Gastrocnemius medialis (tissue), 4 donors: ENCODE results near the gene MYOD1. TPM values are rescaled to one million over a fixed set of nuclear protein-coding genes. Genes with fewer than 3 reads are reported as not detected.

ENCODE experiments used
- ATAC-seq, 2 donors: fragments of 150-250 bp; one replicate each; pipeline ENCODE4 v1.9.1; 2016
- DNase-seq, 2 donors: peaks; one replicate each; pipeline ENCODE4 v3.0.0-alpha.2; 2019
- H3K27ac ChIP-seq, 4 donors: fragments of 200-600 bp; sonication (generic); 1 replicate in 1 of 4; 2 replicates in 3 of 4; pipeline ENCODE4 v1.5.1; 2016 to 2018; ENCODE audit warnings: mild to moderate bottlenecking in 2 of 4, moderate library complexity in 1 of 4
- H3K27me3 ChIP-seq, 3 donors: fragments of 200-600 bp; sonication (generic) in 2 of 3; 1 replicate in 1 of 3; 2 replicates in 2 of 3; pipeline versions ENCODE4 v1.5.1 to v1.6.0; 2016 to 2019; ENCODE audit warnings: mild to moderate bottlenecking in 1 of 3, moderate library complexity in 1 of 3
- H3K36me3 ChIP-seq, 2 donors: fragments of 200-600 bp; sonication (generic) in 1 of 2; one replicate each; pipeline ENCODE4 v1.5.1; 2017 to 2018
- H3K4me1 ChIP-seq, 2 donors: fragments of 200-600 bp; sonication (generic) in 1 of 2; one replicate each; pipeline ENCODE4 v1.5.1; 2016 to 2017; ENCODE audit warnings: mild to moderate bottlenecking in 2 of 2
- H3K4me3 ChIP-seq, 4 donors: fragments of 200-600 bp; sonication (generic) in 3 of 4; 1 replicate in 1 of 4; 2 replicates in 3 of 4; pipeline ENCODE4 v1.5.1; 2016 to 2019; ENCODE audit warnings: mild to moderate bottlenecking in 2 of 4
- H3K9me3 ChIP-seq, 3 donors: fragments of 200-600 bp; sonication (generic) in 2 of 3; 1 replicate in 1 of 3; 2 replicates in 2 of 3; pipeline ENCODE4 v1.5.1; 2016 to 2019
- CTCF ChIP-seq, 5 experiments: fragments of 450-650 bp in 3 of 5; fragments of 200-600 bp in 2 of 5; sonication (generic) in 2 of 5; IDR thresholded peaks in 4 of 5; conservative IDR thresholded peaks in 1 of 5; 1 replicate in 4 of 5; 2 replicates in 1 of 5; pipeline ENCODE4 v1.5.1; 2016 to 2019; ENCODE audit warnings: antibody characterized with exemption in 5 of 5, mild to moderate bottlenecking in 3 of 5, moderate library complexity in 3 of 5
- POLR2A ChIP-seq, 2 donors: fragments of 450-650 bp; IDR thresholded peaks; one replicate each; pipeline ENCODE4 v1.6.1; 2017; ENCODE audit warnings: antibody characterized with exemption in 2 of 2, mild to moderate bottlenecking in 2 of 2, moderate library complexity in 2 of 2
- in situ Hi-C, 4 donors: fragments of 200-750 bp; cut with MboI; loops; one replicate each; pipeline versions ENCODE4 v1.15.0 to v1.8.0; 2017; ENCODE audit warnings: low sequenced_read_pairs in 4 of 4
- intact Hi-C: fragments of 100-400 bp; cut with DNase I; formaldehyde crosslinking; loops from one replicate; pipeline ENCODE4 v1.15.1; 2023; ENCODE audit warnings: low total_unique reads
- total RNA-seq, 4 donors: library from RNA; depleted of rRNA; stranded (reverse); fragments of >200 nt; gene quantifications; one replicate each; pipeline versions ENCODE4 v1.1.0 to v1.2.3, GENCODE V29; 2016

The MYOD1 gene
- total RNA-seq, 4 donors from 2014 or later, result 3.5 to 20.6 (median 10.4) TPM

- Histone ChIP-seq H3K4me3 (no peak overlapping the region), H3K9me3 (no peaks in the 10 kb centered on the region), H3K27me3 (no peaks in the 10 kb centered on the region), H3K36me3 (no peaks in the 10 kb centered on the region), H3K4me1 (no peaks in the 10 kb centered on the region), H3K27ac (no peak overlapping the region)
- intact Hi-C loops (no loop called here), in situ Hi-C loops (loop anchor here in 1 of 4 donors (10.0 kb wide), 1 partner anchor 211 kb away; no protein-coding TSS in a partner anchor)
- DNase-seq (no peak), ATAC-seq (no peak)
- TF ChIP-seq CTCF (IDR thresholded peaks at IDR 0.05 in 4 of 5, conservative IDR thresholded peaks at IDR 0.05 in 1 of 5) (no peak), POLR2A (IDR thresholded peaks at IDR 0.05) (no peak)
Observed at GRCh38 chr11:17763703-17764102, 44.3 kb downstream of the MYOD1 start.

GRCh38 chr11:17764446-17765218 lies 45.3 kb downstream of the MYOD1 start:
- H3K36me3 ChIP-seq, result no peaks in the 10 kb centered on the region
- TF ChIP-seq CTCF (IDR thresholded peaks at IDR 0.05 in 4 of 5, conservative IDR thresholded peaks at IDR 0.05 in 1 of 5), result no peak
- TF ChIP-seq POLR2A (IDR thresholded peaks at IDR 0.05), result no peak
- no peaks in the 10 kb centered on the region for H3K27me3 ChIP-seq
- in situ Hi-C loops (loop anchor here in 1 of 4 donors (10.0 kb wide), 1 partner anchor 210 kb away; no protein-coding TSS in a partner anchor), intact Hi-C loops (no loop called here)
- ATAC-seq (no peak), DNase-seq (no peak)
- H3K4me1 ChIP-seq, result no peaks in the 10 kb centered on the region
- no peaks in the 10 kb centered on the region for H3K9me3 ChIP-seq
- no peak overlapping the region for H3K27ac ChIP-seq
- no peak overlapping the region for H3K4me3 ChIP-seq

- no peak for ATAC-seq
- DNase-seq, result no peak
- Histone ChIP-seq H3K36me3 (no peaks in the 10 kb centered on the region), H3K9me3 (no peaks in the 10 kb centered on the region), H3K27ac (no peak overlapping the region), H3K4me3 (no peak overlapping the region), H3K4me1 (no peaks in the 10 kb centered on the region), H3K27me3 (no peaks in the 10 kb centered on the region)
- in situ Hi-C loops (loop anchor here in 1 of 4 donors (10.0 kb wide), 1 partner anchor 209 kb away; no protein-coding TSS in a partner anchor), intact Hi-C loops (no loop called here)
- TF ChIP-seq POLR2A (IDR thresholded peaks at IDR 0.05), result no peak
- no peak for TF ChIP-seq CTCF (IDR thresholded peaks at IDR 0.05 in 4 of 5, conservative IDR thresholded peaks at IDR 0.05 in 1 of 5)
Observed at GRCh38 chr11:17765356-17766072, 46.1 kb downstream of the MYOD1 start.

GRCh38 chr11:17766073-17766359 lies 46.6 kb downstream of the MYOD1 start:
- ATAC-seq (no peak), DNase-seq (no peak)
- H3K27me3 ChIP-seq, result no peaks in the 10 kb centered on the region
- H3K9me3 ChIP-seq, result no peaks in the 10 kb centered on the region
- no peaks in the 10 kb centered on the region for H3K36me3 ChIP-seq
- H3K4me3 ChIP-seq, result no peak overlapping the region
- intact Hi-C loops (no loop called here), in situ Hi-C loops (loop anchor here in 1 of 4 donors (10.0 kb wide), 1 partner anchor 209 kb away; no protein-coding TSS in a partner anchor)
- no peak overlapping the region for H3K27ac ChIP-seq
- TF ChIP-seq POLR2A (IDR thresholded peaks at IDR 0.05), result no peak
- no peak for TF ChIP-seq CTCF (IDR thresholded peaks at IDR 0.05 in 4 of 5, conservative IDR thresholded peaks at IDR 0.05 in 1 of 5)
- H3K4me1 ChIP-seq, result no peaks in the 10 kb centered on the region
